Activated naive CD8-positive, alpha-beta T cell treated with anti-CD3 and anti-CD28 coated beads, Interleukin-2, amount 10 ng/mL, durations not matched to agents 7 days and 5 days (primary cell): Measurements from ENCODE around the gene MBD1. TPM values are rescaled to one million over a fixed set of nuclear protein-coding genes. Genes with fewer than 3 reads are reported as not detected.
"Not testable (repeated sequence)": the region's sequence is repeated elsewhere in the genome, so short reads cannot be mapped to it uniquely, and the experiment has no call there.

ENCODE experiments used
- ATAC-seq: fragments of 150-1000 bp; cut with Tn5 transposase; one replicate; pipeline ENCODE4 v1.10.0; 2021; ENCODE audit warnings: low read depth, moderate library complexity
- POLR2A ChIA-PET: fragments of 350-600 bp; sonication (Branson Sonifier 250); formaldehyde crosslinking; loops from one replicate; lab custom pipeline; 2021; ENCODE audit warnings: antibody characterized with exemption; lab: Charles Lee
- DNase-seq: peaks from one replicate; pipeline ENCODE4 v3.0.0; 2021
- H3K27ac Mint-ChIP-seq: one replicate; pipeline ENCODE4 v1.8.0; 2022; ENCODE audit warnings: mild to moderate bottlenecking, mixed read lengths
- H3K27me3 Mint-ChIP-seq: one replicate; pipeline ENCODE4 v1.8.0; 2022; ENCODE audit warnings: mild to moderate bottlenecking, moderate library complexity, mixed read lengths
- H3K36me3 Mint-ChIP-seq: one replicate; pipeline ENCODE4 v1.8.0; 2021; ENCODE audit warnings: mild to moderate bottlenecking, mixed read lengths
- H3K4me1 Mint-ChIP-seq: one replicate; pipeline ENCODE4 v1.8.0; 2021; ENCODE audit warnings: mixed read lengths
- H3K4me3 Mint-ChIP-seq: one replicate; pipeline ENCODE4 v1.8.0; 2022; ENCODE audit warnings: mild to moderate bottlenecking, moderate library complexity, mixed read lengths
- H3K9me3 Mint-ChIP-seq: one replicate; pipeline ENCODE4 v1.8.0; 2021; ENCODE audit warnings: mixed read lengths
- total RNA-seq, 2 experiments: library from RNA; stranded (reverse); gene quantifications; one replicate each; pipeline ENCODE4 v1.2.3, GENCODE V29; 2021

Gene MBD1
- total RNA-seq, 2 experiments from 2014 or later = 108 to 123 TPM

DNA sequence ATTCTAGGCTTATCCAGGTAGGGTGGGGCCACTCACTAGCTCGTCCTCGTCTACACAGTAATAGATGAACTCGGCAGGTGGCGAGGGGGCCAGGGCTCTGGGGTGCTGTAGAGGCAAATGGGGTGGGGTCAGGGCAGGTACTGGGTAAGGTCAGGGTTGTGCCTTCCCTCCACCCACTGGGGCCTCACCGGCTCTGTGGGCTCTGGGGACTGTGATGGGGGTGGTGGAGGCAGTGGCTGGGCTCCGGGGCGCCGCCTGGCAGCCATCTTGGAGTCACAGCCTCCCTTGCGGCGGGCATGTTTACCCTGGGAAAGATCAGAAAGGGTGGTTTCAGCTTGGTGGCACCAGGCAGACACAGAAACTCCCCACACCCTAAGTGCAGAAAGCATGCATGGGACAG is 6.4 kb downstream of the MBD1 start:
- Mint-ChIP-seq H3K27me3 (no peaks in the 10 kb centered on the region), H3K27ac (no peak overlapping the region), H3K4me1 (peaks cover 12% of the 10 kb centered on the region), H3K4me3 (no peak overlapping the region), H3K36me3 (peaks cover 35% of the 10 kb centered on the region), H3K9me3 (no peaks in the 10 kb centered on the region)
- ATAC-seq (no peak), DNase-seq (no peak)
- POLR2A ChIA-PET = no interaction called here

DNA sequence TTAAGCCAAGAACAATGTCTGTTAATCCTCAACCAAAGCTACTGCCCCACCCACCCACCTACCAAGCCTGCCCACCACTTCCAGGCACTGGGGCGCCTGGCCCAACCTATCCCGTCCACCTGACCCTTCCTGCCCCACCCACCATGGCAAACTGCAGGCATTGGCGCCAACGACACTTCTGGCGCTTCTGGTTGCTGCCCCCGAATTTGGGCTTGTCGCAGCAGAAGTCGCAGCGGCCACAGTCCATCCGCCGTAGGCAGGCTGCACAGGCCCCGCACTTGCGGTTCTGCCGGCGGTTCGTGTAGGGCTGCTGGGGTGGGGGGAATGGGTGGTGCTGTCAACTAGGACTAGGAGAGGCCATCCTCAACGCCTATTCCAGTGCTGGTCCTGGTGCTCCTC is 7.3 kb downstream of the MBD1 start:
- H3K27me3 Mint-ChIP-seq = no peaks in the 10 kb centered on the region
- H3K4me3 Mint-ChIP-seq = no peak overlapping the region
- peaks cover 35% of the 10 kb centered on the region for H3K36me3 Mint-ChIP-seq
- no peaks in the 10 kb centered on the region for H3K9me3 Mint-ChIP-seq
- DNase-seq (no peak), ATAC-seq (no peak)
- no peak overlapping the region for H3K27ac Mint-ChIP-seq
- peaks cover 6% of the 10 kb centered on the region for H3K4me1 Mint-ChIP-seq
- POLR2A ChIA-PET = no interaction called here

DNA sequence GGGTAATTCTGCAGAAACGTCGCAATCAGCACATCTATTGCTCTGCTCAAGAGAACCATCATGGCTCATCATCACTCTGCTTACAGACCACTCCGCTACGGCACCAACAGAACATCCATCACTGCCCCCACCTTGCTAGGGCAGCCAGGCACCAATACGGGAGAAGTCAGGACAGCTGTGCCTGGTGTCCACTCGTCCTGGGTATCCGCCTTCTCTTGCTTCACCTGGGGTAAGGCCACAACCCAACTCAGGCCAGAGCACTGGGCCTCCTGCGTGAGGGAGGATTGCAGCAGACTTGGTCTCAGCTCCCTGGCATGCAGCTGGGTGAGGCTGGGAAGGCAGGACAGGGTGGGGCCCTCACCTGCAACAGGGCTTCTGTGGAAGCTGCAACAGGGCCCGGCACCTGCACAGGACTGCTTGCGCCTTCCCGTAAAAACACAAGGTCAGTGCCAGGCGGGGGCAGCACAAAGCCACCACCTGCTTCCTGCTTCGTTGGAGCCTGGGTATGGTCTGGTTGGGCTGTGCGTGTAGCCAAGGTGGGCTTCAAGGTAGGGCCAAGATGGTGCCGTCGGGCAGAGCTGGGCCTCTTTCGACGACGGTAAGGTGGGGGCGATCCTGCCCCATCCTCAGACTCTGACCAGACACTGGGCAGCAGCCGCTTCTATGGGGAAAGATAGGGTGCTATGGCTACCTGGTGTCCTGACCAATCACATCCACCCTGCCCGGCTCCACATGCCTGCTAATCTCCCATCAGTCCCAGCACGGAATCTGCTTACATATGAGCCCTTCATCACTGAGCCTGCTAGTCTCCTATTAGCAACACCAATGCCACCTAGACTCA is 7.9 kb downstream of the MBD1 start:
- POLR2A ChIA-PET = no interaction called here
- ATAC-seq (no peak), DNase-seq (no peak)
- Mint-ChIP-seq H3K4me1 (peaks cover 5% of the 10 kb centered on the region), H3K27me3 (no peaks in the 10 kb centered on the region), H3K36me3 (peaks cover 35% of the 10 kb centered on the region), H3K9me3 (no peaks in the 10 kb centered on the region), H3K4me3 (no peak overlapping the region), H3K27ac (no peak overlapping the region)

DNA sequence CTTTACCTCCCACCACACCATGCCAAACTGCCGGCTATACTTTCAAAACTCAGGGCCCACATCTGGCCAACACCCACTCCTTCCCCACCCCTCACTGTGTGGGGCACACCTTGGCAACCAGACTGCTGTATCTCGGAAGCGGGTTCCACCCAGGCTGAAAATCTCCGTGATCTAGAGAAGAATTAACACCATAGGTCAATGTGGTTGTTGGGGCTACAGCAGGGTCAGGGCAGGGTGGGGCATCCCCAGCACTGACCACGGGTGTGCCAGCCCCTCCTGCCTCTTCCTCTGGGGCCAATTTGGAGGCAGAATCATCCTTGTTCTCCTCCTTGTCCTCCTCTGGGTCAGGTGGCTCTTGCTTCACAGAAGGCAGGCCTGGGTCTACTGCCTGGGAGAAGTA is 8.8 kb downstream of the MBD1 start:
- ATAC-seq = no peak
- Mint-ChIP-seq H3K4me3 (no peak overlapping the region), H3K27ac (no peak overlapping the region), H3K4me1 (peaks cover 3% of the 10 kb centered on the region), H3K27me3 (no peaks in the 10 kb centered on the region), H3K36me3 (peaks cover 35% of the 10 kb centered on the region), H3K9me3 (no peaks in the 10 kb centered on the region)
- POLR2A ChIA-PET = interaction anchor here (2.4 kb wide), 1 partner anchor 8 kb away, joined by 10 read pairs; the partner anchor contains the start of gene MBD1
- DNase-seq = no peak

DNA sequence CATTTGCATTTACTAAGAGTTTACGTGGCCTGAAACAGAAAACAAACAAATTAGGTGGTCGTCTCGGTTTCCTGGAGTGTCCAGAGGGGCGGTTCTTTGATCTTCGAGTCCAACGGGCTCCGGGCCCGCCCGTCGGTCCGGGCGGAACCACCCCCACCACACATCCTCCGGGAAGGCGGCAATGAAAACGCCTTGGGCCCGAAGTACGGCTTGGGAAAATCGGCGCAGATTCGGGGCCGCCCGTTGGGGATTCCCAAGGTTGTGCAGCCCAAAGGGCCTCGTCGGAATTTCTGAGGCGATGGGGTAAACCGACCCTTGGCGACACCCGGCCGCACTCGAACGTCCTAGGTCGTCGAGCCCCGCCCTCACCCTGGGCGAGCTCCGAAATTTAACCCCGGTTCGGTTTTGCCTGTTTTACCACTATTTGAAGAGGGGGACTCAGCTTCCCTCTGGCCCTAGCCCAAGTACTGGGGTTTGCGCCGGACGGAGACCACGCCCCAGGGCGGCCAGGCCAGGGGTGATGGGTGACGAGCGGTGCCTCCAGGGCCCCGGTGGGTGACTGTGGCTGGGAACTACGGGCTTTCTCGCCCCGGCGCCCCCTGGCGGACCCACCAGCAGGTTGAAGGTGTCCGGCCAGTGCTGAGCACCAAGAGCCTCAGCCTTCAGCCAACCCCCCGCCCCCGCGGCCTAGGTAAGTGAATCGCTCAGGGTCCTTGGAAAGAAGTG is 13.1 kb downstream of the MBD1 start:
- DNase-seq = peak; percentile 87
- H3K27me3 Mint-ChIP-seq = peaks cover 4% of the 10 kb centered on the region
- H3K4me3 Mint-ChIP-seq = peak overlapping the region; percentile 77
- ATAC-seq = peak; percentile 82
- H3K4me1 Mint-ChIP-seq = peaks cover 11% of the 10 kb centered on the region
- H3K27ac Mint-ChIP-seq = peak overlapping the region; percentile 31
- POLR2A ChIA-PET = interaction anchor here (2.9 kb wide), 1 partner anchor 13 kb away, joined by 17 read pairs; the partner anchor contains the start of gene MBD1
- H3K9me3 Mint-ChIP-seq = no peaks in the 10 kb centered on the region
- H3K36me3 Mint-ChIP-seq = peaks cover 9% of the 10 kb centered on the region

DNA sequence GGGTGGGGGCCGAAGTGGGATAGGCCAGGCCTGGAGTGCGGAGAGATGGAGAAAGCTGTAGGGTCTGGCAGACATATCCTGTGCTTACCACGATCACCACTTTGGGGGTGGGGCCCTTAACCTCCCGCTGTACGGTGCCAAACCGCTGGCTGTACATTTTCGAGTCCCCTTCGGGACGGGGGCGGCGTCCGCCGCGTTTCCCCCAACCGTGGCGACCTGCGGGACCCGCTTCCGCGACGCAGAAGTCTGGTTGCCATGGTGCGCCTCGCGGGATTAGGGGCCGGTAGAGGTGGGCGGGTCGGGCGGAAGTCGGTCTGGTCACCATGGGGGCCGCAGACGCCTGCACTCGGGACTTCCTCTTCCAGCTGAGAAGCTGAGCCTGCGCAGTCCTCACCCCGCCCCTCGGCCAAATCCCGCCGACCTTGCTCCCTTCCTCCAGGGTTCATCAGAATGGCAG is 15.0 kb downstream of the MBD1 start, which contains the start of gene CFAP53:
Gene CFAP53 (minus strand): TSS at position 248 of the 457 bp plus-strand sequence. CDS start 91 bp downstream, at position 157.
- Mint-ChIP-seq H3K36me3 (peaks cover 3% of the 10 kb centered on the region), H3K27ac (peak within 1 kb of the TSS; percentile 54), H3K9me3 (no peaks in the 10 kb centered on the region), H3K4me1 (peaks cover 11% of the 10 kb centered on the region), H3K4me3 (peak within 1 kb of the TSS; percentile 81), H3K27me3 (peaks cover 6% of the 10 kb centered on the region)
- POLR2A ChIA-PET = interaction anchor here (0.7 to 1.6 kb wide), 5 partner anchors 13 to 779 kb away, joined by 3 to 8 read pairs (median 3); partner anchors contain the start of genes C18orf32, MBD1 and SKA1
- peak; percentile 87 for ATAC-seq
- peak; percentile 88 for DNase-seq

DNA sequence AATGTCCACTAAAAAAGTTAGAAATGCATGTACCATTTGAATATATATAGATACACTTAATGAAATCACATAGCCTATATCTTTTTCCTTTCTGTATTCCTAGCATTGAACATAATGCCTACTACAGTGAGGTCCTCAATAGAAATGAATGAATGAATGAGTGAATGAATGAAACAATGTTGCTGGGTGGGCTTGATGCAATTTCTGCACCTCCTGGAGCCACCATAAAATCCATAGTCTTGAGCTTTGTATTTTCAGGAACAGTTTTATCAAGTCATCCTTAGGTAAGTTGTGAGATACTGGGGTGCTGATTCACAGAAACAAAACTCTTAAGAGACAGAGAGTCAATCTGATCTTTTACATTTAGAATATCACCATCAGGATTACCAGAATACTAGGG is 18.3 kb downstream of the MBD1 start:
- Mint-ChIP-seq H3K36me3 (no peaks in the 10 kb centered on the region), H3K4me1 (peaks cover 8% of the 10 kb centered on the region), H3K27me3 (peaks cover 9% of the 10 kb centered on the region), H3K27ac (no peak overlapping the region), H3K4me3 (no peak overlapping the region), H3K9me3 (no peaks in the 10 kb centered on the region)
- POLR2A ChIA-PET = no interaction called here
- DNase-seq (no peak), ATAC-seq (no peak)

DNA sequence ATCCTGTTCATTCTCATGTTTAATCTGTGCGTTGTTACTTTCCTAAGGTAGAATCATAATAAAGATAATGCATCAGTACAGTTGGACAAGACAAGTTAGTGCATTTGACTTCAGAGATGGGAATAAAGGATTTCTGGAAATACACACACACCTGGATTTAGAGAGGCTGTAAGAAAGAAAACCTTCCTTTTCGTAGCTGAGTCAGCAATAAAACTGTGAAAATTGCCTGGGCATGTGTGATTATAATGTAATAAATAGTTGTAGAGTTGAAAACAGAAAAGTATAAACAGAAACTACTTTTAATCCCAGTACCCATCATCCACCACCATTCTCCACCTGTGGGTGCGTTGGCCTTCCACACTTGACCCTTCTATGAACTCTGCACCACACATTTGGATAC is 30.4 kb downstream of the MBD1 start:
- Mint-ChIP-seq H3K9me3 (no peaks in the 10 kb centered on the region), H3K36me3 (no peaks in the 10 kb centered on the region), H3K27ac (no peak overlapping the region), H3K27me3 (peaks cover 4% of the 10 kb centered on the region), H3K4me3 (no peak overlapping the region), H3K4me1 (no peaks in the 10 kb centered on the region)
- POLR2A ChIA-PET = no interaction called here
- DNase-seq (no peak), ATAC-seq (no peak)

DNA sequence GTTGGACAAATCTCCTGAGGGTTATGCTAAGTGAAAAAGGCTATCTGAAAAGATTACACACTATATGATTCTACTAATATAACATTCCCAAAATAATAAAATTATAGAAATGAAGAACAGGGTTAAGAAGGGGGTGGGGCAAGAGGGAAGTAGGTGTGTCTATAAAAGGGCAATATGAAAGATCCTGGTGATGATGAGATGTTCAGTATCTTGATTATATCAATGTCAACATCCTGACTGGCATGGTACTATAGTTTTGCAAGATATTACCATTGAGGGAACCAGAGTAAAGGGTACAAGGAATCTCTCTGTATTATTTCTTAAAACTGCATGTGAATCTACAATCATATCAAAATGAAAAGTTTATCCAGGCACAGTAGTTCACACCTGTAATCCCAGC is 31.7 kb downstream of the MBD1 start:
- H3K36me3 Mint-ChIP-seq = no peaks in the 10 kb centered on the region

DNA sequence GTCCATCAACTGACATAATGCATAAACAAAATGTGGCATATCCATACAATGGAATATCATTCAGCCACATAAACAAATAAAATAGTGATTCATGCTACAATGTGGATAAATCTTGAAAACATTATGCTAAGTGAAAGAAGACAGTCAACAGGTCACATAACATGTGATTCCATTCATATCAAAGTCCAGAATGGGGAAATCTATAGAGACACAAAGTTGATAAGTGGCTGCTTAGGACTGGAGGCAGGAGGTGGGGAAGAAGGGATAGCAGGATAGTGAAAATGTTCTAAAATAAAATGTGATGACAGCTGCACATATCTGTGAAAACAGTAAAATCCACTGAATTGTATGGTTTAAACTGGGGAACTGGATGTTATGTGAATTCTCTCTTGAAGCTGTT is 33.8 kb downstream of the MBD1 start:
- H3K27ac Mint-ChIP-seq = no peak overlapping the region

More for the DNA sequence above, 31.7 kb downstream of the MBD1 start:
- DNase-seq = no peak
- ATAC-seq = no peak
- Mint-ChIP-seq H3K4me3 (no peak overlapping the region), H3K27ac (no peak overlapping the region), H3K9me3 (no peaks in the 10 kb centered on the region), H3K4me1 (no peaks in the 10 kb centered on the region), H3K27me3 (peaks cover 4% of the 10 kb centered on the region)
- POLR2A ChIA-PET = interaction anchor here (0.7 kb wide), 1 partner anchor 302 kb away, joined by 4 read pairs; no protein-coding TSS in a partner anchor

DNA sequence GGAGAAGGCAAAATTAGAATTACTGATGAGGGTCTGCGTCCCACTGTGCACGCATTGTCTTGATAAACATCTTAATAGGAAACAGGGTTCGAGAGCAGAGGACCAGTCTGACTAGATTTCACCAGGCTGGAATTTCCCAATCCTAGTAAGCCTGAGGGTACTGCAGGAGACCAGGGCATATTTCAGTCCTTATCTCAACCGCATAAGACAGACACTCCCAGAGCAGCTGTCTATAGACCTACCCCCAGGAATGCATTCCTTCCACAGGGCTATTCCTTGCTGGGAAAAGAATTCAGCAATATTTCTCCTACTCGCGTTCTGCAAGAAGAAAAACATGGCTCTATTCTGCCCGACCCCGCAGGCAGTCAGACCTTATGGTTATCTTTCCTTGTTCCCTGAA is 39.6 kb downstream of the MBD1 start:
- DNase-seq, H3K27ac Mint-ChIP-seq, H3K36me3 Mint-ChIP-seq, ATAC-seq, POLR2A ChIA-PET, H3K4me3 Mint-ChIP-seq, H3K27me3 Mint-ChIP-seq, H3K4me1 Mint-ChIP-seq: not testable (repeated sequence)
- peaks cover 11% of the 10 kb centered on the region for H3K9me3 Mint-ChIP-seq

More for the DNA sequence above, 33.8 kb downstream of the MBD1 start:
- H3K36me3 Mint-ChIP-seq = no peaks in the 10 kb centered on the region
- no peaks in the 10 kb centered on the region for H3K4me1 Mint-ChIP-seq
- POLR2A ChIA-PET = no interaction called here
- peaks cover 4% of the 10 kb centered on the region for H3K27me3 Mint-ChIP-seq
- ATAC-seq = no peak
- no peak for DNase-seq
- no peaks in the 10 kb centered on the region for H3K9me3 Mint-ChIP-seq
- no peak overlapping the region for H3K4me3 Mint-ChIP-seq

DNA sequence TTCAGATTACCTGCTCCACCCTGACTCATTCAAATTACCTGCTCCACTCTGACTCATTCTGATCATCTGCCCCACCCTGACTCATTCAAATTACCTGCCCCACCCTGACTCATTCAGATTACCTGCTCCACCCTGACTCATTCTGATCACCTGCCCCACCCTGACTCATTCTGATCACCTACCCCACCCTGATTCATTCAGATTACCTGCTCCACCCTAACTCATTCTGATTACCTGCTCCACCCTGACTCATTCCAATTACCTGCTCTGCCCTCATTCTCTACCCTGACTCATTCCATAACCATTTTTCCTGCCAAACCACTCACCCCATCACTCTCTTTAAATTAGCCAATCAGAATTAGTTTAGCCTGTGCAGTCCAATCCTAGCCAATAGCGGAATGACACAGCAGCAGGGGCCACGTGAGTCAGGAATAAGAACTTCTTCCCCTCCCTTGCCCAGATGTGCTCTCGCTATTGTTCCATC is 41.2 kb downstream of the MBD1 start:
- ATAC-seq (no peak), DNase-seq (no peak)
- no peak overlapping the region for H3K4me3 Mint-ChIP-seq
- no peaks in the 10 kb centered on the region for H3K36me3 Mint-ChIP-seq
- H3K9me3 Mint-ChIP-seq = peaks cover 11% of the 10 kb centered on the region
- H3K4me1 Mint-ChIP-seq = no peaks in the 10 kb centered on the region
- H3K27me3 Mint-ChIP-seq = peaks cover 3% of the 10 kb centered on the region
- no peak overlapping the region for H3K27ac Mint-ChIP-seq
- POLR2A ChIA-PET = no interaction called here

DNA sequence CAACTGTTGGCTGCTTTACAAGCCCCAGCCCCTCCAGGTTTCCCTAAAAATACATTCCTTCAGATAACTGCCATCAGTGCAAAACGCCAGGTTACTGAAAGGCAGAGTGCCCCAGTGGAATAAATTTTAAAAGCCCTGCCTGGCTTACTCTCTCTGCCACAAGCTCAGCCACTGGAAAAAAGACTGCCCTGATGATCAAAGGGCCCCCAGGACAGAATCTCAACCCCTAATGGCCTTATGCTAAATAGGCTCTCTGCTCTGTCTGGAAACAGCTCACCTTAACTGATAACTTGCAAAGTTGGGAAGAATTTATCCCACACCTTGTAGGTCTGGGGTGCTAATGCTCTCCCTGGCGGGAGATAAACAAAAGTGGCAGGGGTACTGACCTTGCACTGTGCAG is 48.9 kb downstream of the MBD1 start:
- H3K27me3 Mint-ChIP-seq = peaks cover 3% of the 10 kb centered on the region
- no peaks in the 10 kb centered on the region for H3K4me1 Mint-ChIP-seq
- POLR2A ChIA-PET = no interaction called here
- no peak for ATAC-seq
- H3K27ac Mint-ChIP-seq = no peak overlapping the region
- no peaks in the 10 kb centered on the region for H3K36me3 Mint-ChIP-seq
- no peak overlapping the region for H3K4me3 Mint-ChIP-seq
- no peak for DNase-seq
- H3K9me3 Mint-ChIP-seq = no peaks in the 10 kb centered on the region
